Medulla oblongata (tissue), 1 donor: ENCODE measurements around the gene EYA3.
A peak's percentile ranks its signal among the peaks of the same experiment; 100 is the strongest.

ENCODE experiments used
- DNase-seq: peaks from one replicate; pipeline ENCODE4 v3.0.0-alpha.2; 2015; ENCODE audit errors: extremely low spot score

EYA3 gene

GRCh38 chr1:28071813-28072212 lies 16.6 kb downstream of the EYA3 start:
- DNase-seq = no peak

GRCh38 chr1:28070725-28071593 lies 17.5 kb downstream of the EYA3 start:
- no peak for DNase-seq

- no peak for DNase-seq
Observed at GRCh38 chr1:28067523-28068090, 20.8 kb downstream of the EYA3 start.

GRCh38 chr1:28066393-28067154 lies 21.8 kb downstream of the EYA3 start:
- DNase-seq = no peak

- DNase-seq = no peak
Observed at GRCh38 chr1:28064064-28064463, 24.3 kb downstream of the EYA3 start.

GRCh38 chr1:28062806-28063205 lies 25.6 kb downstream of the EYA3 start:
- DNase-seq = no peak

GRCh38 chr1:28058971-28059878 lies 29.2 kb downstream of the EYA3 start:
- no peak for DNase-seq

GRCh38 chr1:28058168-28058567 lies 30.2 kb downstream of the EYA3 start:
- no peak for DNase-seq

GRCh38 chr1:28056129-28056925 lies 32.1 kb downstream of the EYA3 start:
- DNase-seq = no peak

- no peak for DNase-seq
Observed at GRCh38 chr1:28050776-28051175, 37.6 kb downstream of the EYA3 start.

- DNase-seq = no peak
Observed at GRCh38 chr1:28046716-28047115, 41.7 kb downstream of the EYA3 start.

- DNase-seq = no peak
Observed at GRCh38 chr1:28045777-28046176, 42.6 kb downstream of the EYA3 start.

- DNase-seq = no peak
Observed at GRCh38 chr1:28044399-28044798, 44.0 kb downstream of the EYA3 start.

GRCh38 chr1:28039341-28039740 lies 49.1 kb downstream of the EYA3 start:
- DNase-seq = no peak

GRCh38 chr1:28037946-28038345 lies 50.5 kb downstream of the EYA3 start:
- DNase-seq = no peak

GRCh38 chr1:28037206-28037605 lies 51.2 kb downstream of the EYA3 start:
- DNase-seq = no peak

- peak; percentile 29 for DNase-seq
Observed at GRCh38 chr1:28036431-28036830, 52.0 kb downstream of the EYA3 start.

- no peak for DNase-seq
Observed at GRCh38 chr1:28035420-28035819, 53.0 kb downstream of the EYA3 start.

GRCh38 chr1:28032281-28032680 lies 56.1 kb downstream of the EYA3 start:
- no peak for DNase-seq

- no peak for DNase-seq
Observed at GRCh38 chr1:28031173-28031572, 57.2 kb downstream of the EYA3 start.
